NCI-H1092 treated with DMSO at 0.1 percent for 48 hours (cell line): ENCODE data around the gene MAPK4.
A peak's percentile ranks its signal among the peaks of the same experiment; 100 is the strongest.

Source experiments
- DNase-seq: peaks from one replicate; lab custom pipeline; 2025; lab: John Stamatoyannopoulos, UW

Gene MAPK4

DNA sequence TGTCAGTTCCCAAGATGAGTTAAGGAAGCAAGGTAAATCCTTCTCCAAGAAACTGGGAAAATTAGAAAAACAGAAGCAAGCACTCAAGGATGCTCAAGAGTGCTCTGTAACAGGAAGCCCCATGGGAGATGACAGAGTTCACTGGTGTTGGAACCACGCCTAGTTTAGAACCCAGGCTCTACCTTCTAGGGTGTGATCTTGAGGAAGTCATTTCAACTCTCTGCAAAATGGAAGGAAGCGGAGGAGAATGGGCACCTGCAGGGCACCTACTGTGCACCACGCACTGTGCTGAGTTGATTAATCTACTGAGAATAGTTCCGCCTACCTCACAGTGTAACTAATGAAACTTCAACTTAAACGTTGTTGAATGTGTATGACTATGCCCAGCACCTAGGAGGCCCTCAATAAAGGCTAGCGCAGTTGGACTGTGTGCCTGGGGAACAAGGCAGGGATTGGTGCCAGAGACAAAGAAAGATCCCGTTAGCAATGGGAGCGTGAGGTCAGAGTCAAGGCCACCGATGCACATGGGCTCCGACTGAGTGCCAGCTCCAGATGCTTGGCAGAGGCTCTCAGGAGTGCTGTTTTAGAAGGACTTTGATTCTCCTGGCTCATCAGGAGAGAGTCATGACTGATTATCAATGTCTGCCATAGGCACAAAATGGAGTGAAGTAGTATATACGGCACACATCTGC lies 93.7 kb downstream of the MAPK4 start:
- no peak for DNase-seq

GRCh38 chr18:50654211-50654610 lies 94.3 kb downstream of the MAPK4 start:
- DNase-seq, result no peak

DNA sequence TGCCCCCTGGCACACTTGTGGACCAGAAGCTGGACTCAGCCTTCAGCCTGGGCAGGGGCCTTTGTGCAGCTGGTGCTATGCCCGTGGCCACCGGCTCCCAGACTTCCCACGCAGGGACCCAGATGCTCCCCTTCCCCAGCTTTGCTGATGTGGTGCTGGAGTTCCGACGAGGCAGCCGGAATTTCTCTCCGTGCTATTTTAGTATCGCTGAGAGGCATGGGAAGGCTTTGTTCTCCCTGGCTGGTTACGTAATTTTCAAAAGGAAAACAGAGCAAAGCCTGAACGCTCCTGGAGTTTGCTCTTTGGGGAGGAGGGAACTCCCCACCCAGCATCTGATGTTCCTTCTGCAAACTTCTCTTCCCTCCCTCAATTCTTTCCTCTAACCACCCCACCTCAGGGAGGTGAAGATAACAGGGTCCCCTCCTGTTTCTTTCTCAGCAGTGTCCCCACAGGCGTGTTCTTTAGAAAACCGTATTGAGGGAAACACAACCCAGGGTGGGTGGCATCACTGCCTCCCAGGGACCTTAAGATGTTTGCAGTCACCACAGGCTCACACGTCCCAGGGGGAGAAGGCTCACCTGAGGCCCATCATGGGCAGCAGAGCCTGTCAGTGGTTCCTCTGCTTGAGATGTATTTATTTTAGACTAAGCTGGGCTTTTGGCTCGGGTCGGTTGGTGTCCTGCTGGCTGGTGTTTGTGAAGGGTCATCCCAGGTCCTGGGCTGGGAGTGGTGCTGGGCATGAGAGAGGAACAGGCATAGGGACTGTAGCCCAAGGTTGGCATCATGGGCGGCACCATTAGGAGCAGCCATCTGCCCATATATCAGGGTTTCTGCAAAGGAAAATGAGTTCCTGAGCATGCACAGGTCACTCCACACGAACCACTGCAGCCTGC lies 95.0 kb downstream of the MAPK4 start:
- DNase-seq, result no peak

- DNase-seq, result no peak
These were observed 96.5 kb downstream of the MAPK4 start for GRCh38 chr18:50656396-50656795.

DNA sequence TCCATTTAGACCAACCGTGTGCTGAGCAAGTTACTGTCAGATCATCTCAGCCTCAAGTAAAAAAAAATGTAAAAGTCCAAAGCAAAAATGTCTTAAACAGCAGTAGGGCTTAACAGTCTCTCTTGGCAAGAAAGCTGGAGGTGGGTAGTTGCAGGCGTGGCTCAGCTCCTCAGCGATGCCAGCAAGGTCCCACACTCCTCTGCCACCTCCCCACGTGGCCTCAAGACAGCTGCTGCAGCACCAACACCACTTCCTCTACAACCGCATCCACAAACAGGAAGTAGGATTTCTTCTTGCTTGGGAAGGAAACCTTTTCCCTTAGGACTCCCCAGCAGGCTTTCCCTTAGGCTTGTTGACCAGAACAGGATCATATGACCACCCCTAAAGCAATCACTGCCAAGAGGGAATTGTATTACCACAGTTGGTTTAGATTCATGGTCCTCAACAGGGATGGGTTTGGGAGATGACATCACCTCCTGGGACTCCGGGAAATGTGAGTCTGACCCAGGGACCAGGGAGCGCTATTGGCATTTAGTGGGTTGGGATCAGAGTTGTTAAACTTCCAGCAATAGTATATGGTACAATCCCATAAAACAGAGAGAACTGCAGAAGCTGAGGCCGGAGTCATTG lies 97.1 kb downstream of the MAPK4 start:
- DNase-seq, result no peak

- DNase-seq, result no peak
These were observed 98.7 kb downstream of the MAPK4 start for GRCh38 chr18:50658601-50659000.

GRCh38 chr18:50659091-50660003 lies 99.5 kb downstream of the MAPK4 start:
- DNase-seq, result no peak

DNA sequence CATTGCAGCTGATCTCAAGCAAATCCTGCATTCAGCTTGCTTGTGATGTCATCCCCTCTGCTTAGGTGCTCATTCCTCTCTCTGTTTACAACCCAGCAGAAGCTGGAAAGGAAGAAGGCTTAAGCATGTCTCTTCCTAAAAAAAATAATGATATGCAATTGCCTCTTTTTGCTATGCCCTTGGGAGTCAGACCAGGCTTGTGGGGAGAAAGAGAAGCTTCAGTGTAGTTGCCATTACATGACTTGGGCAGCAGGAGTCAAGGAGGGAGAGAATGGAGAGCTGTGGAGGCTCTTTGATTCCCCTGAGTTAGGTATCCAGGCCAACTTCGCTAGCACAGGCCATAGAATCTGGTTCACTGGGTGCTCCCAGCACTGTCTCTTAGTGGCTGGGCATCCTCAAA lies 101.1 kb downstream of the MAPK4 start:
- no peak for DNase-seq

DNA sequence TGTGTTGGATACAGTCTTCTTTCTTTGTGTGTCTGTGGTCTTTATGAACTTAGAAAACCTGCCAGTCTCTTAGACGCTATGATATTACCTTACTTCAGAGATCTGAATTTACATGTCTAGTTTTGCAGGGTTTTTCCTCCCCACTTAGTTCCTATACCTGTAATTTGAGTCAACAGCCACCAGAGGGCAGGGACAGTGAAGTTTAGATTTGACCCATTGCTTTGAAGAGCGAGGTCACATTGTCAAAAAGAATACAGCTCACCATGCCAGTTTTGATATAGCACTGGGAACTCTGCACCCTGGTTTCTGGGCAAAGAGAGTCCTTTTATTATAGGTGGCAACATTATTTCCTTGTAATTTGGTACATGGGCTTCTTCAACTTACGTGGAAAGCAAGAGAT lies 102.3 kb downstream of the MAPK4 start:
- DNase-seq, result no peak

DNA sequence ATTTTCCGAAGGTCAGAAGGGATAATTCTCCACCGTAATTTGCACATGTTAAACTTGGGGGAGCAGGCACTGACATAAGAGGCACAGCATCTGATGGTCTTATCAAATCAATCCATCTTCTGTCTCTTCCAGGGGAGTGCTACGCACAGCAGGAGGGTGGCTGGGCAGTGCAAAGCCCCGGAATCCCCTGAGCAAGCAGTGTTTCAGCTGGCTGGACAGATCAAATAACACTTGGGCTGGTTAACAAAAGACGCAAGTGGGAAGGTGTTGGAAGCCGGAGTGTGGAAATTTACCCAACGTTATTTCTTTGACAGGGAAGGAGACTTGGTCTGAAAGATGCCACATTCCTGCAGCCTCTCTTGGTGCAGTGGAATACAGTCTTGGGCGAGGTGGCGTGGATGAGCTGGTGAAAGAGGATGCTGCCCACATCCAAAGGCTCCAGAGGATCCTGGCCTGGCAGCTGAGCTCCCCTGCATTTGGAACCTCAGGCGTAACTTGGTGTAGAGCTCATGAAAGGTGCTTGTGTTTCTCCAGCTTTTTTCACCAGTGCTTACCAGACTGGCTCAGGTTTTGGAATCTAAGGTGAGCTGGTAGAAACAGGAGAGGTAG lies 103.0 kb downstream of the MAPK4 start:
- DNase-seq, result peak; percentile 9

DNA sequence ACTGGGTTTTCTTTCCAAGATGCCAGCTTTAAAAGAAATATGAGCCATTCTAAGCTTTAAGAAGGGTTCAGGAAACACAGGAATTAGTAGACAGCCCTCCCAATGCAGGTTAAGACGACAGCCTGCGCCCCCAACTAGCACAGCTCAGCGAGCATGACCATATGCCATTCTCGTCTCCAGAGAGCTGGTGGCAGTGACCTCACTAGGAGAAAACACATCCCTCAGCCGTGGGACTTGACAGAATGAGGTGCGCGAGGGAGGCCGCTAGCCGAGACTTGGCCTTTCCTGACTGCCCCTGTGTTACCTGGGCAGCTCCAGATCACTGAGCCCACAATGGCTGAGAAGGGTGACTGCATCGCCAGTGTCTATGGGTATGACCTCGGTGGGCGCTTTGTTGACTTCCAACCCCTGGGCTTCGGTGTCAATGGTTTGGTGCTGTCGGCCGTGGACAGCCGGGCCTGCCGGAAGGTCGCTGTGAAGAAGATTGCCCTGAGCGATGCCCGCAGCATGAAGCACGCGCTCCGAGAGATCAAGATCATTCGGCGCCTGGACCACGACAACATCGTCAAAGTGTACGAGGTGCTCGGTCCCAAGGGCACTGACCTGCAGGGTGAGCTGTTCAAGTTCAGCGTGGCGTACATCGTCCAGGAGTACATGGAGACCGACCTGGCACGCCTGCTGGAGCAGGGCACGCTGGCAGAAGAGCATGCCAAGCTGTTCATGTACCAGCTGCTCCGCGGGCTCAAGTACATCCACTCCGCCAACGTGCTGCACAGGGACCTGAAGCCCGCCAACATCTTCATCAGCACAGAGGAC lies 103.9 kb downstream of the MAPK4 start:
- no peak for DNase-seq

DNA sequence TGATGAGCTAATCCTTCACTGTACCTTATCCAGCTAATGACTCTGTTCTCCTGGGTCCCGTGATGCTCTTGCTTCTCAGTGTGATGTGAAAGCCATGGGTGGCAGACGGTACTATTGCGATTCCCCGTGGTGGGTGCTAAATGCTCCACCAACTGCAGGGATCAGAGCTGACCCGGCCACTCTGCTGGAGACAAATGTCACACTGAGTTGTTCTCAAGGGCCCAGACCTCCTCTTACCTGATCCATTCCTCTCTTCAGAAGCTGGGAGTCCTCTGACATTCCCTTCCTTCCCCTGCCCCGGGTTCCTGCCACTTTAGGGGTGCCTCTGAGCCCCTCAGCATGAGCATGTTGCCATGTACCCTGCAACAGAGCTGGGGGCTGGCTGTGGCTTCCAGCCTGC lies 105.1 kb downstream of the MAPK4 start:
- DNase-seq, result no peak

DNA sequence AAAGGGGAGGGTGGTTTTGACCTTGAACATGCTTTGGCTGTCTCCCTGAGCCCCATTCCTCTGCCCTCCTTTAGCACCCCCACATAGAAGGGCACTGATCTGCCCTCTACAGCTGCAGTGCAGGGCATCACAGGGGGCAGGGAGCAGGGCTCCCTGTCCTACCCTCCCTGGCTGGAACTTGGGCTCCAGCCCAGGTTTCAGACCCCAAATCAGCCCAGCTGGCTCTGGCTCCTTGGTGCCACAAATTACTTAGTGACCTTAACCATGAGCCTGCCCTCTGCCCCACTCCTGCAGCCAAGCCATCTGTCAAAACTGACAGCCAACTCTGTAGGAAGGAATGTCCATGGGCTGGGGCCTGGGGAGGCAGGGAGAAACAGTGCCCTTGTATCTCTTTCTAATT lies 105.6 kb downstream of the MAPK4 start:
- DNase-seq, result no peak

DNA sequence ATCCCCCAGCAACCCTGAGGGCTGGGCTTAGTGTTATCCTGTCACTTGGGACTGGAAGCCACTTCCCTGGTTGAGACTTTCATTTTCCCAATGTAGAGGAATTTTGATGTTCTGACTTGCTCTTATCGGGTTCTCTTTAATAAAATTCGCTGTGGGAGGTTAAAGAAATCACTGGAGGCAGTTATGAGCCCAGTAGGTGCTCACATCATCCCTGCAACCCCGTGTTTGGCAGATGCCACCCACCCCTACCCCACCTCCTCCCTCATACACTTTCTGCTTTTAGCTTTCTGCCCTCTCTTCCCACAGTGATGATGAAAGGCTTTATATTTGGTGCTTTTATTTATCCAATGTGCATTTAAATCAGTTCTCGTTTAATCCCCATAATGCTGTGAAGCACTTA lies 106.6 kb downstream of the MAPK4 start:
- no peak for DNase-seq

DNA sequence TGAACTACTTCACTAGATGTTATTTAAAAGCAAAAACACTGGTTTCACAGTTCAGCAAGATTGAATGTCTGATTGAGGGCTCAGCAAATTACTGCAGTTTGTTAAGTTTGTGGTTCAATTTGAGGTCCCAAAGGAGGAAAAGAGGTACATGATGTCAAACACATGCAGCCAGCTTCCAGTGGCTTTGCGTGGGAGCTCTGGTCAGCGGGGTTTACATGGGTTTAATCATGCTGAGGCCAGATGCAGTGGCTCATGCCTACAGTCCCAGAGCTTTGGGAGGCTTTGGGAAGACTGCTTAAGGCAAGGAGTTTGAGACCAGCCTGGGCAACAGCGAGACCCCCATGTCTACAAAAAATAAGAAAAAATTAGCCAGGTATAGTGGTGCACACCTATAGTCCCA lies 111.5 kb downstream of the MAPK4 start:
- DNase-seq, result no peak

DNA sequence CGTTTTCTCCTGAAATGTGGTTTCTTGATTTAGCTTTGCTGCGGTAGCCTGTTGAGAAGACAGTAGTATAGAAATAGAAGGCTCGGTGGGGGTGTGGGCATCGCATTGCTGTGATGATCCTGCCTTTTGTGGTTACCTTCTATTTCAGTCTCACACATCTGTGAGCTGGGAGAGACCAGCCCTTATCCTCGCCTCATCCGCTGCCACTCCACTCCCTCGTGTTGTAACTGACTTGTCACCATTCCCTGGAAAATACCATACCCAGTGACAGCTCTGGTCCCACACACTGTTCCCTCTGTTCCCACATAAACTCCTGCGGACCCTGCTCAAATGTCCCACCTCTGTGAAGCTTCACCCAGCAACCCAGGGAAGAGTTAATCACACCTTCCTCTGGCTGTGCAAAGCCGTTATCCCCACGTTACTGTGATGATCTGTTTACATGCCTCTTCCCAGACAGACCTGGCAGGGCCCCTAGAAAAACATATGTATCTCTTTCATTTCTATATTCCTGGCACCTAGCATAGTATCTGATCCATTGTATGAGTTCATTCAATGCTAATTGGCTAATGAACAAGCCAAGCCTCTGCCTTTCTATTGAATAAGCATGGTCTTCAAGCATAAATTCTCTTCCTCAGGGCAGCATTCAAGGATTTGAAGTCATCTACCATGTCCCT lies 114.6 kb downstream of the MAPK4 start:
- DNase-seq, result peak; percentile 62

- DNase-seq, result no peak
These were observed 115.2 kb downstream of the MAPK4 start for GRCh38 chr18:50675043-50675442.

DNA sequence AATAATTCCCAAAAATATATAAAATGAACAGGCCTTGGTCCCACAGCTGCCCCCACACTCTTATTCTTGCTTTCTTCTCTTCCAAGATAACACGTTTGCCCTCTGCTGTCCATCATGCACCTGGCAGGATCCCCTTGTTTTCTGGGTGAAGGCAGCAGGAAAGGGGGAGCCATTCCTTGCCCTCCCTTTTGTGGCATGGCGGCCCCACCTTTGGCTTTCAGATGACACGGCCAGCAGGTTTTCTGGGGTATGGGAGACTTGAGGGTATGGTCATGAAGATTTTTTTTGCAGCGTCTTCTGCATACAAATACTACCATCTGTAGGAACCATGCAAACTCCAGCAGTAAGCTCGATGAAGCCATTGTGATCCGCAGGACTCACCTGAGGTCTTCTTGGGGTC lies 118.8 kb downstream of the MAPK4 start:
- DNase-seq, result no peak

GRCh38 chr18:50679056-50679455 lies 119.2 kb downstream of the MAPK4 start:
- DNase-seq, result no peak

GRCh38 chr18:50679656-50680055 lies 119.8 kb downstream of the MAPK4 start:
- DNase-seq, result no peak
